Breast epithelium (tissue), 3 donors: ENCODE data around the gene SAMD9L.

ENCODE experiments used
- CTCF ChIP-seq, 3 donors: fragments of 450-650 bp; IDR thresholded peaks; one replicate each; pipeline ENCODE4 v1.5.1; 2016 to 2017; ENCODE audit warnings: antibody characterized with exemption in 3 of 3, mild to moderate bottlenecking in 3 of 3, moderate library complexity in 3 of 3
- POLR2A ChIP-seq: fragments of 450-650 bp; IDR thresholded peaks from one replicate; pipeline ENCODE4 v1.6.1; 2016; ENCODE audit warnings: antibody characterized with exemption, mild to moderate bottlenecking, moderate library complexity
- POLR2AphosphoS5 ChIP-seq, 3 donors: sonication (generic); formaldehyde crosslinking; IDR thresholded peaks; one replicate each; pipeline ENCODE4 v1.6.1; 2017; ENCODE audit warnings: antibody characterized with exemption in 3 of 3

- TF ChIP-seq CTCF (IDR thresholded peaks at IDR 0.05) (no peak), POLR2A (no peak), POLR2AphosphoS5 (IDR thresholded peaks at IDR 0.05) (no peak)
These were observed 32.4 kb downstream of the SAMD9L start for GRCh38 chr7:93115796-93116195.
